GM18951 (cell line): ENCODE measurements around the gene STAMBP.

Experiments used
- POLR2A ChIP-seq: IDR thresholded peaks from 4 replicates; pipeline ENCODE4 v1.6.1; 2011; ENCODE audit warnings: mild to moderate bottlenecking; ENCODE audit not compliant: insufficient read length, insufficient read depth; ENCODE audit errors: extremely low read depth
- in situ Hi-C: fragments of 300-500 bp; cut with MboI; formaldehyde crosslinking; loops from one replicate; pipeline ENCODE4 v1.12.0; 2022; ENCODE audit warnings: low sequenced_read_pairs, mixed read lengths, inconsistent platforms; ENCODE audit not compliant: unreplicated experiment

The STAMBP gene

GRCh38 chr2:73823916-73824523 is 4.7 kb upstream of the STAMBP start:
- no peak for TF ChIP-seq POLR2A
- in situ Hi-C loops = no loop called here

GRCh38 chr2:73825408-73825807 is 3.4 kb upstream of the STAMBP start:
- no peak for TF ChIP-seq POLR2A
- in situ Hi-C loops = loop anchor here (5.0 kb wide), 1 partner anchor 327 kb away; no protein-coding TSS in a partner anchor

- TF ChIP-seq POLR2A = no peak
- in situ Hi-C loops = loop anchor here (5.0 kb wide), 1 partner anchor 325 kb away; no protein-coding TSS in a partner anchor
These were observed 1.7 kb upstream of the STAMBP start for GRCh38 chr2:73827018-73827417.

- TF ChIP-seq POLR2A = no peak
- in situ Hi-C loops = loop anchor here (5.0 kb wide), 1 partner anchor 324 kb away; no protein-coding TSS in a partner anchor
These were observed 937 bp upstream of the STAMBP start for GRCh38 chr2:73827660-73828388.

GRCh38 chr2:73828389-73828817 is 358 bp upstream of the STAMBP start:
- in situ Hi-C loops = loop anchor here (5.0 kb wide), 1 partner anchor 324 kb away; no protein-coding TSS in a partner anchor

GRCh38 chr2:73830871-73831401 is 2.2 kb downstream of the STAMBP start:
- in situ Hi-C loops = no loop called here
- TF ChIP-seq POLR2A = no peak

More at GRCh38 chr2:73828389-73828817, 358 bp upstream of the STAMBP start:
- no peak for TF ChIP-seq POLR2A

- TF ChIP-seq POLR2A = no peak
- in situ Hi-C loops = no loop called here
These were observed 4.2 kb downstream of the STAMBP start for GRCh38 chr2:73832930-73833329.

- in situ Hi-C loops = no loop called here
- no peak for TF ChIP-seq POLR2A
These were observed 7.6 kb downstream of the STAMBP start for GRCh38 chr2:73836141-73836943.

GRCh38 chr2:73837847-73838585 is 9.3 kb downstream of the STAMBP start:
- in situ Hi-C loops = no loop called here
- no peak for TF ChIP-seq POLR2A

GRCh38 chr2:73838889-73839534 is 10.3 kb downstream of the STAMBP start:
- in situ Hi-C loops = no loop called here
- TF ChIP-seq POLR2A = no peak

- in situ Hi-C loops = no loop called here
- no peak for TF ChIP-seq POLR2A
These were observed 11.1 kb downstream of the STAMBP start for GRCh38 chr2:73839653-73840411.
